GM12891 (cell line): ENCODE results near the gene KCTD6.

Source experiments
- POLR2A ChIP-seq: IDR thresholded peaks from 2 replicates; pipeline ENCODE4 v1.6.1; 2011; ENCODE audit warnings: low read depth, low read length, control low read depth
- POLR2AphosphoS5 ChIP-seq: IDR thresholded peaks from 2 replicates; pipeline ENCODE4 v1.6.1; 2011; ENCODE audit warnings: low read depth, low read length, control low read depth
- SPI1 ChIP-seq: IDR thresholded peaks from 2 replicates; pipeline ENCODE4 v1.6.1; 2011; ENCODE audit warnings: low read depth, low read length, control low read depth
- TAF1 ChIP-seq: IDR thresholded peaks from 2 replicates; pipeline ENCODE4 v1.6.1; 2011; ENCODE audit warnings: low read depth, low read length, control low read depth

- no peak for TF ChIP-seq POLR2A
- no peak for TF ChIP-seq TAF1
- no peak for TF ChIP-seq POLR2AphosphoS5
- no peak for TF ChIP-seq SPI1
Measured at GRCh38 chr3:58518291-58518789, 26.4 kb downstream of the KCTD6 start.
